Stimulated activated naive CD4-positive, alpha-beta T cell treated with Interleukin-2 at 50 U/mL for 16 hours (primary cell): ENCODE measurements around the gene RBM33.

Experiments
- DNase-seq: peaks from one replicate; lab custom pipeline; 2025; lab: John Stamatoyannopoulos, UW

The RBM33 gene

DNA sequence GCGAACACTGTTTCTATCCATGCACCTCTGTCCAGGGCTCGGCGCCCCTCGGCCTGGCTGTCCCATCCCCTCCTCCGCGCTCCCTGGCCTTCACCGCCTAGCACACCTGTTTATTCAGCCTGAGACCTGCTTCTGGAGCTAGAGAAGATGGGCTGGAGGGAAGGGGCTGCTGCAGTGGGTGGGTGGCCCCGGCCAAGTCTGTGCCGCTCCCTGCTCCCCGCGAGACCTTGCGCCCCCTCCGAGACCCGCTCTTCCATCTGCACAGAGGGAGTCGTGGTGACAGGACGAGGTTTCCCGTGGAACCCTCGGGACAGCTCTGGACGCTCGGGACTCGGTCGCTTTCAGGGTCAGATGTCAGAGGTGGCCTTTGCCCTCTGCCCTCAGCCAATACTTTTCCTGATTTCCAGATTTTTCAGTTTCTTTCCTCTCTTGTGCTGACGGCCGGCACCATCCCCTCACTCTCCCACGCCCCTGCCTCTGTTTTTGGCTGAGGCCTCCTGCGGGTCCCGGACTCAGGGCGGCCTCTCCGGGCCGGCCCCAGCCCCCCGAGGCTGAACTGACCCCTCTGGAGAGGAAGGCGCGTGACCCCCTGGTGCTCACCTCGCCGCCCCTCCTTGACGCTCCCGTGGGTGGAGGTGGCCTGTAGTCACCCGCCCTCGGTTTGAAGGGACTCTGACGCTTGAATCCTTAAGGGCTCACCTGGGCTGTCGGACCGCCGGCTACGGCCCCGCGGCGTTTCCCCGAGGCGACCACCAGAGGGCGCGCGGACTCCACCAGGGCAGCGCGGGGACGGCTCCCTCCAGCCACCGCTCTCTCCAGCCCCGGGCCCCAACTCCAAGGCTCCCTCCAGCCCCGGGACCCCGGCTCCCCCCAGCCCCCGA lies 152.2 kb downstream of the RBM33 start:
- DNase-seq = peak; percentile 41

DNA sequence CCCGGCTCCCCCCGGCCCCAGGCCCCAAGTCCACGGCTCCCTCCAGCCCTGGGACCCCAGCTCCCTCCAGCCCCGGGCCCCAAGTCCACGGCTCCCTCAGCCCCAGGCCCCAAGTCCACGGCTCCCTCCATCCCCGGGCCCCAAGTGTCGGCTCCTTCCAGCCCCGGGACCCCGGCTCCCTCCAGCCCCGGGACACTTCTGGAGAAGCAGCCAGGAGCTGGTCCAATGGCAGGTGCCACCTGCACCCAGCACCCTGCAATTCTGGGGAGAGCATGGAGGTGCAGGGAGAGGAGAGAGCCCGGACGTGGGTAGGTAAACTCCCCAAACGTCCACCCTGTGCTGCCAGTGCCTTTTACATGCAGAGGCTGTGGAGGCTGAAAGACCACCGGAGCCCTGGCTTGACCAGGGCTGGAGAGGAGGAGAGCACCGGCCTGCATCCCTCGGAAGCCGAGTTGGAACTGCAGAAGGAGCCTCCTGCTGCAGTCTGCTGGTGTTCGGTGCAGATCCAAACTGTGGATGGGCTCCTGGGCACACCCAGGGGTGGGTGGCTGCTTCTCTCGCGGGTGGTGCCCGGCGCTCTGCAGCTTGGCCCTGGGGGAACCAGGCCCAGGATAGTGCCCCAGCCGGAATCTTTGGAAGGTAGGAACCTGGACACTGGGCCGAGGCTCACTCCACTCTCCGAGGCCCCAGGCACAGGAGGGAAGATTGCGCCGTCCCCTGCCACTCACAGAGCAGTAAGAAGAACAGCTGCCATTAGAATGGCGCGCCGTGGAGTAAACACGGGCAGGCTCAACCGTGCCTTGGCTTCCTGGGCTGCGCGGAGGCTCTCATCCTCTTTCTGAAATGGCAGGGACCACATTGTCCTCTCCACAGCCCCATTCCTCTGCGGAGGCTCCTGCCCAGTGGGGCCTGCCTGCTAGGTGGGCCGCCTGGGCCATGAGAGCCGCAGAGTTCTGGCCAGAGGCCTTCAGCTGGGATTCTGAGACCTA lies 153.1 kb downstream of the RBM33 start:
- DNase-seq = no peak

DNA sequence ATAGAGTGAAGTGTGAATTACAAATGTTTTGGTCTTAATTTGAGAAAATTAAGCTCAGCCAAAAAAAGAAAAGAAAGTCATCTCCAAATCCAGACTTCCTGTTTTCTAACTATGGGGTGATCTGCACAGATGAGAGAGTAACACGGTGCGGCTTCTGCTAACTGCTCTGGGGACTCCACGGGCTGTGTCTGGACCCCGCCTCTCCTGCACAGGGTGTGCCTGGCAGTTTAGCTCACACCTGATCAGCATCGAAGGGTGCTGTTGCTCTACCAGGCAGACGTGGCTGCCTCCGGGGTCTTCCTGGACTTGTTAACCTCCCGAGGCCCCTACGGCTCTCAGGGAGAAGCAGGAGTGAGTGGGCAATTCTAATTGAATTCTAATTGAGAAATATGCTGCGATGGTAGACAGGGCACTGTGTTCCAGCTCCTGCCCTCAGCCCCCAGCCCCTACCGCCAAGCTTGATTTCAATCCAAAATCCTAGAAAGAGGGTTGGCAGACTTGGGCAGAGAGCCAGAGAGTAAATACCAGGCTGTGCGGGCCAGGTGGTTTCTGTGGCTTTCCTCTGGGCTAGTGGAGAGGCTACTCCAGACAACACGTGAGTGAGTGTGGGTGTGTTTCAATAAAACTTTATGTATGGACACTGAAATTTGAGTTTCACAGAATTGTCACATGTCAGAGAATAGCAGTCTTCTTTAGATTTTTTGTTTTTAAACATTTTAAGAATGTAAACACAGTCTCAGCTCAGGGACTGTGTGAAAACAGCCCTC lies 154.4 kb downstream of the RBM33 start:
- DNase-seq = no peak

DNA sequence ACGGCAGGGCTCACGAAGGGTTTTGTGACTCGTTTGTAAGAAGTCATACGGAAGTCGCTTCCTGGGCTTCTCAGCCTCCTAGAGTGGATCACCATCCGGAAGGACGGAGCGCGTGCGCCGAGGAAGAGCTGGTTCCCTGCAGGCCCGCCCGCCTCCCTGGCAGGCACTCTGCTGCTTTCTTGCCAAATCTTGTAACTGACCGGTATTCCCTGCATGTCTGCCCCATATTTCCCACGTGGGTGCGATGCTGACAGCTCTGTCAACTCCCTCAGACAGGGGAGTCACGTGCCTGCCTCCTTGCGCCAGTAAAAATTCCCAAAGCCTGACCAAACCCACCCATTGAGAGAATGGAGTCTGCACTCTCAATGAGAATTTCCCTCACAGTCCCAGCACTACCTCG lies 155.1 kb downstream of the RBM33 start:
- no peak for DNase-seq

DNA sequence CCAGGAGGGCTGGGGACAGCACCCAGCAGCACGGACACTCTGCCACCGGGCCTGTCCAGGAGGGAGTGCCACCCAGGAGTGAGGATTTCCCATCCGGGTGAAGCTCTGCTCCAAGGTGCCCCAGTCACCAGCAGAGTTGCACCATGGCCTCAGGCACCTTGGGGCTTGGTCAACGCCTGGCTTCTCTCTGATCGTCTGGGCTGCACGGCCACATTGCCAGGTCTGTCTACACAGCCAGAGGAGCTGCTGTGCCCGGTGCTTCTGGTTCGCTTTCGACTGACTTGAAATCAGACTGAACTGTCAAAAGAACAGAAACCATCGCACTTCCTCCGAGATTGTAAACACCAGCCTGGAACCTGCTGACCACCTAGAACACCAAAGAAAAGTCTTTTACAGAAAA lies 155.8 kb downstream of the RBM33 start:
- no peak for DNase-seq

DNA sequence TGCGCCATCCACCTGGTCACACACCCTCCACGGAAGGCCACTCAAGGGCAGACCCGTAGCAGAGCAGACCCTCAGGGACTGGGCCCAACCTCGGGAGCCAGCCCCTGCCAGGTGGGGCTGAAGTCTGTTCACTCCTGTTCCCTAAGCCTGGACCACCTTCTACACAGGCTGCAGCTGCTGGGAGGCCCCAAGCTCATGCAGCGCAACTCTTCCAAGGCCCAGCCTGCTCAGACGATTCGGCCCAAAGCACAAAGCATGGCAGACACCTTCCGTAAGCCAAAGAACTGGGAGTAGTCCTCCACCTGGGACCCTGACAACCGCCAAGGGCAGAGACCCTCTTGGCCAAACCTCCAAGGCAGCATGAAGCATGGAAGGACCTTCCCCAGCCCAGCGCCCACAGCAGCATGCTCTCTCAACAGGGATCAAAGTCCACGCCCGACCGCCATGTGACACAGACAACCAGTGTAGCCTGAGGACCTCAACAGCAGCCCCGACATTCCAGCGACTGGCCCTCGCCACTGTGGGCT lies 156.3 kb downstream of the RBM33 start:
- DNase-seq = no peak

DNA sequence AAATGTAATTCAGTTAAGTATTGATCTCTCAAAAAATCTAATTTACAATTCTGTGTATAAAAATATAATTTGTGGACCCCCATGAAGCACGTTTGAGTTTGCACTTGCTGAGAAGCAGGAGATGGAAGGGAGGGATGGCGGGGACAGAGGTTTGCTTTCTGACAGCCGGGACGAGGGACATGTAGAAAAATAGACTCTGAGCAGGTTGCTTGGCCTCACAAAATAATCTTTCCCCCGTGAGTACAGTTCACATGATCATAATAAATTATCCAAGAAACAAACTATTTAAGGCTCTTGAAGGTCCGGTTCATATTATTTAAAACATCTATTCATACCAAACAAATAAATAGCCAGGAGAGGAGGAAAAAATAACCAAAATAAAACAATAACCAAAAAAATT lies 157.8 kb downstream of the RBM33 start:
- DNase-seq = no peak

DNA sequence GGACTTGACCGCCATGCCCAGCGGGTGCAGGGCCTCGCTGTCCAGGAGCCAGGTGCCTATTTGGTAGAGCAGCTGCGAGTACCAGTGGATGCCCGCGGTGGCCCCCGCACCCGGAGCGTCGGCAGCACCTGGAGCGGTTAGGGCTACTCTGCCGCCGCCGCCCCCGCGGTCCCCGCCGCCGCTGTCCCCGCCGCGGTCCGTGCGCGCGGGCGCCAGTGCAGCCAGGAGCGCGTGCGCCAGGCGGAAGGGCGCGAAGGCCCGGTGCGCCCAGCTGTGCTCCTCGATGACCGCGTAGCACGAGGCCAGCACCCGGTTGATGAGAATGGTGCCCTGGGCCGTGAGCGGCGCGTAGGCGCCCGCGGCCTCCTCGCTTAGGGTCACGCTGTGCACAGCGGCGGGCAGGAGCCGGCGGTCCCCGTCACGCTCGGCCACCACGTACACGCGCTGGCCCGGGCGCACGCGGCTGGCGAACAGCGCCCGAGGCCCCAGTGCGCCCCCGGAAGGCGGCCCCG lies 158.5 kb downstream of the RBM33 start:
- no peak for DNase-seq

DNA sequence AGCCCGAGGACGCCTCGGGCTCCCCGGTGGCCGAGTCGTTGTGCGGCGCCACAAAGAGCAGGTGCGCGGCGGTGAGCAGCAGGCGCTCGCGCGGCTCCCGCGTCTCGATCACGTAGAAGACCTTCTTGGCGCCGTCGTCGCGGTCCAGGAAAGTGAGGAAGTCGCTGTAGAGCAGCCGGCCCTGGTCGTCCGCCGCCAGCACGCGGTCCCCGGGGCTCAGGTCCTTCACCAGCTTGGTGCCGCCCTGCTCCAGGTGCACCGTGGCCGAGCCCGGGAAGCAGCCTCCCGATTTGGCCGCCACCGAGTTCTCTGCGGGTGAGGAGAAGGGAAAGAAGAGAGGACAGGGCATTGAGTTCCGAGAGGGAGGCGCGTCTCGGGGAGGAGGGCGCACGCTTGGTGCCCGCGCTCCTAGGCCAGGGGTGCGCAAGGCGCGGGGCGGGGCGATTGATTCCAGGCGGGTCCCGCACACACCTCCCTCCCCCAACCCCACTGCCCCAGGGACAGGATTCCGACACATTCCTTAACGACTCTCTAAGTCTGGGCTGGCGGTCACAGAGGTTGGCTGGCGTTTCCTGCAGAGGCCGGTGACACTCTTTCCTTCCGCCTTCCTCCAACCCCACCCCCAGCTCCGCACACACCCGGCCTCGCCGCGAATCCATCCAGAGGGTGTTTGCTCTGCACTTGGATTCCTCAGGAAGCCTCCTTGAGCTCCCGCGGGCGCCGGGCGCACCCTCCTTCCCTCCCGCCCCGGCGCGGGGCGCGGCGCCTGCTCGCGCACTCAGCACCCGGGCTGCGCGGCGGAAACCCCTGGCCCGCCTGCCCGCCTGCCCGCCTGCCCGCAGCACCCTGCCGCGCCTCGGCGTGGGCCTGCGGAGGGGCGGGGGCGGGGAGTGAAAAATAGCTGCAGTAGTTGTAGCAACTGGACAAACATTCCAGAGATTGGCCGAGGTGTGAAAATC lies 159.2 kb downstream of the RBM33 start:
- no peak for DNase-seq

DNA sequence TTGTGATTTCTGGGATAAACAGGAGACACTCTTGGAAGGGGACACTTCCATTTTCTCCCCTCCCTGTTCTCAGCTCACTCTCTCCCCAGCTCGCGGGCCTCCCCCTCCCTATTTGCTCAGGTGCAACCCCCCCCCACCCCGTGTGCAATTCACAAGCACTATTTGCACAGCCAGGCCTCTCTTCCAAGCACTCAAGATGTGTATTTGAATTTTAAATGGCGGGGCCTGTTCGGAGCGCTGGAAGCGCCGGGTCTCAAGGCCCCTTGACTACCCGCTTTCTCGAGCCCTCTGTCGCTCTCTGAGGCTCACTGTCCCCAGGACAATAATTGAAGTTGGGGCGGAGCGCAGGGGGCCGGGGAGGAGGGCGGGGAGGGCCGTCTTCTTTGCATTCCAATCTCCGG lies 160.0 kb downstream of the RBM33 start:
- DNase-seq = no peak

DNA sequence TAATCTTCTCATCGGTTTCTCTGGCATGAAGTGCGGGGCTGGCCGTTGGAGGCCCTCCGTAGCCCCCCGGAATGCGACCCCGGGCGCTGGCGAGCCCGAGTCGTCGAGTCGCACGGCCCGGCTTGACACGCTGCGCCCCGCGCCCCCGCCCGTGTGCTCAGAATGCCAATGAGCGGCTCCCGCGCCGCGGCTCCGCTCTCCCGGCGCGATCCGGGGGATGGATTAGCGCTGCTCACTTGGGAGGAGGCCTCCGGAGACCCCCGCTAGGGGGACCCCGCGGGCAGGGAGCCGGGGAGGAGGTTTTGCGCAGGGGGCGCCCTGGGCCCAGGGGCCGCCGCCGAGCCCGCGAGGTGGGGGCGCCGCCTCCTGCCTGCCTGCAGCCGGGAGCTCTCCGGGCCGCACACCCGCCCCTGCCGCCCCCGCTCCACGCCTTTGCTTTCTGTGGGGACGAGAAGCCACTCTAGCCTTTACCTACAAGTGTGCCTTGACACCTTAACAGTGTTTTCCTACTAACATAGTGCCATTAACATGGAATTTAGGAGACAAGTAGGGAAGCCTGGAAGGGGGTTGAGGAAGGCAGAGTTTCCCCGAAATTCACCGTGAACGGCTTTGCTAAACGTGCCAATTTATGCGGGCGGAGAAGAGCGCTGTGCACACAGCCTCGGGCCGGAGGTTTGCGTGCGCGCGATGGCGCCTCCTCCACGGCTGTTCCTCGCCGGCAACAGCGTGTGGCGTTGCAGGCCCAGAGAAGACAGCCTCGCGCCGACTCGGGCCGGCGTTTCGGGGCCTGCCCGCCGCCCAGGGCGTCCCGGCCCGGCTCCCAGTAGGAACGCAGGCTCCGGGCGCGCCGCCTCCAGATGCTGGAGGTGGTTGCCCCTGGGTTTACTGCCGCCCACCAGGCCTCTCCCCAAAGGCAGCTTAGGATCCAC lies 160.7 kb downstream of the RBM33 start:
- peak; percentile 24 for DNase-seq

DNA sequence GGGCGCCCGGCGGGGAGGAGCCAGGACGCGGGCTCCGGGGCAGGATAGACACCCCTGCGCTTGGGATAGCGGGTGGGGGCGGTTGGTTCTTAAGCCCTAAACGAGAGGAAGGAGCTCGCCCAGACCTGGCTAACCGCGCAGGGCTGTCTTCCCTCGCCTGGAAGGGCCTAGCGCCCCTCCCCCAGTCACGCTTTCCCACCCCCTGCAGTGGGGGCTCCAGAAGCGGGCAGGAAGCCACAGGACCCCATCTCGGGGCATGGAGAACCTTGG lies 161.3 kb downstream of the RBM33 start:
- no peak for DNase-seq

DNA sequence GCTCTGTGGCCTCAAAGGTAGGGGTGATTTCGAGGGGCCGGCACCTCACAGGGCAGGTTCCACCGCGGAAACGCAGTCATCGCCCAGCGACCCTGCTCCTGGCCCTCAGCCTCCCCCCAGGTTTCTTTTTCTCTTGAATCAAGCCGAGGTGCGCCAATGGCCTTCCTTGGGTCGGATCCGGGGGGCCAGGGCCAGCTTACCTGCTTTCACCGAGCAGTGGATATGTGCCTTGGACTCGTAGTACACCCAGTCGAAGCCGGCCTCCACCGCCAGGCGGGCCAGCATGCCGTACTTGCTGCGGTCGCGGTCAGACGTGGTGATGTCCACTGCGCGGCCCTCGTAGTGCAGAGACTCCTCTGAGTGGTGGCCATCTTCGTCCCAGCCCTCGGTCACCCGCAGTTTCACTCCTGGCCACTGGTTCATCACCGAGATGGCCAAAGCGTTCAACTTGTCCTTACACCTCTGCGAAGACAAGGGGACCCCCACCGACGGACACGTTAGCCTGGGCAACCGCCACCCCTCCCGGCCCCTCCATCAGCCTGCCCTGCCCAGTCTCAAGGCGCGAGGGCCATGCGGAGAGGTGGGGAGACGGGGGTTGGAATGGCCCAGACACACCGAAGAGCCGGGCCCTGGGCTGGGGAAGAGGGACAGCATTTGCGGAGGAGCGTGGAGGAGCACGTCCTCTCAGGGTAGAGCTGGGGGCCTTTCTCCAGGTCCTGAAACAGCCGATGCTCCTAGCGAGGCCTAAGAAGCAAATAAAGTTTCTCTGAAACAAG lies 161.8 kb downstream of the RBM33 start:
- DNase-seq = no peak

DNA sequence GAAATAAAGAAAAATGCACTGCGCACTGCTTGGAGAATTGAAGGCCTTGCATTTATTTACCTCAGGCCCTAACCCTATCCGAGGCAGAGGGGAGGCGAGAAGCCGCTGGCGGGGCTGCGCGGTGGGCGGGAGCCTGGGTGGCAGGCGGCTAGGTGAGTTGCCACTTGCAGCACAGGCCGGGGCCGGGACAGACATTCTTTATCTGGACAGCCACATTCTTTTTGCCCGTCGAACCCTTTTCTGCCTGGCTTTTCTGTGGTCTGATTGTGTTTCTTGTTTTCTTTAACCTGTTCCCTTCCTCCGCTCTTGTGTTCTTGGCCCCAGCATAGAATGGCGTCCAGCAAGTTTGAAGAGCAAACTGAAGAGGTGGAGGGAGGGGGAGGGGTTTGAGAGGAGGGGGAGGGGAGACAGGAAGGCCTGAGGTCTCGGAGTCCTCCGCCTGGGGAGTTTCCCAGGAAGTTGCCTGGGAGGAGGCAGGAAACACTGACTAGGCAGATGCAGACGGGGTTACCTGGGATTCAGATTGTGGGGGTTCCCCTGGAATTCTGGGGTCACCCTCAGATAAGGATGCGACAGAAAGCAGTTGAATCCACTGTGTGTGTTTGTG lies 162.7 kb downstream of the RBM33 start:
- DNase-seq = no peak

DNA sequence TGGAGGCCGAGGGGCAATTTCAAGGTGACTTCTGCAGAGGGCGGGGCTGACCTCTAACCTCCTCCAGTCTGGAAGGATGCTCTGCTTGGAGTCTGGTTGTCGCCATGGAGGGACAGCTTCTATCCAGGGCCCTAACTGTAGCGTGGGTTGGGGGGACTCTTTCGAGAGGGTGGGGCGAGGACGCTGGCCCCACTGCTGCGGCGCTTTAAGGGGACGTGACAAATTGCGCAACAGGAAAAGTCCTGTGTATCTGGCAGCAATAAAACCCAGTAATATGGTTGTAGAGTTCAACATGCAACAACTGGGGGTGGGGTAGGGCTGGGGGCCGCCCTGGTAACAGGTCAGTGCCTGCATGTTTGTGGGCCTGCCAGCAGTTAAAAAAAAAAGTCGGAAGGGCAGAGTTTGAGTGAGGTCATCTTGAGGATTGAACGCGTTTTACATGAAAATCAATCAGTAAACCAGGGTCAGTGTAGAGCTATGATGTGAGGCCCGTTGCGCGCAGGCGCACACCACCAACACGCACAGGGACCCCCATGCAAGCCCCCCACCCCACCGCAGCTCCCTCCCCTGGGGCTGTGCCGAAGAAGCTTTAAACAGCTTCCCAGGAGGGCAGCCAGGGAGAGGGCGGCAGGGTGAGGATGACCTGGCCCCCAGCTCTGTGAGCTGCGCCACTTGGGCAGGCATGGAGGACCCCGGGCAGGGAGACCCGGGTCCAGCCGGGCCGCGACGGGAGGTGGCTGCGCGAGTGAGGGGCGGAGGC lies 163.5 kb downstream of the RBM33 start:
- no peak for DNase-seq

DNA sequence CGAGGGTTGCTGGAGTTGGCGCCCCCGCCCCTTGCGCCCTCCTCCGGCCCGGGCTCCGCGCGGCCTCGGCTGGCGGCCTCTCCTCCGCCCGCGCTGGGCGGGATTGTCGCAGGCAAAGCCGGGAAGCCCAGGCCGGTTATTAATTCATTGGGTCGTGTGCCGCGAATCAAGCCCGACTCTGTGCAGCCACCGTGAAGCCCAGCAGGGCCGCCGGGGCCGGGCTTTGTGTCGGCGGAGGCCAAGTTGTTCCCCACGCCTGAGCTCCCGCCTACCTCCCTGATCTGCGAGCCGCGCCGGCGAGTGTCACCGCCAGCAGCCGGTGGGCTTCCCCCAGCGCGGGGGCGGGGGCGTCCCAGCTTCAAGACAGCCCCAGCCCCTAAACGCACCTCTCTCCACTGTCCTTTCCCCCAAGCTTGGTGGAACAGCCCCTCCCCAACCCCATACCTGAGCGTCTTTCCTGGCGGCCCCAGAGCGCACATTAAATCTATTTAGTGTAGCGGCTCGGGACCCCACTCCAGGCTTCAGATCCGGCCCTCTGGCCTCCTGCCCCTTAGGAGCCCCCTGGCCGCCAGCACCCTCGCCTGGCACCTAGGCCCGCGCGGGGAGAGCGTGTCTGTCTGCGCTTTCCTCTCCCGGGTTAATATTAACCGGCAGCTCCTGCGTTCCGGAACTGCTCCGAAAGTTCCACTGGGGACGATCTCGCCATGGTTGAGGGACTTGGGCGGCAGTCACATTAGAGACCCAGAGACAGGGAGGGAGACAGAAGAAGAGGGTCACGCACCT lies 164.3 kb downstream of the RBM33 start:
- DNase-seq = no peak
